ENCODE measurements around the gene CELF6.

CELF6 gene

GRCh38 chr15:72304596-72304995 is 15.4 kb downstream of the CELF6 start:
- Histone ChIP-seq H3K9me3 (ENCODE audit: control insufficient read depth, low read length) (no peaks in the 10 kb centered on the region), H3K36me3 (ENCODE audit: control insufficient read depth, insufficient read depth, low read length) (no peaks in the 10 kb centered on the region), H3K27me3 (replicated peaks; ENCODE audit: control insufficient read depth, insufficient read depth, low read length, poor library complexity, severe bottlenecking) (no peaks in the 10 kb centered on the region), H3K4me1 (ENCODE audit: control insufficient read depth, insufficient read depth, low read length, poor library complexity, severe bottlenecking) (peaks cover 2% of the 10 kb centered on the region), H3K27ac (ENCODE audit: insufficient read depth, low read length, poor library complexity, severe bottlenecking) (no peak overlapping the region), H3K4me3 (ENCODE audit: insufficient read depth, low read depth, low read length, poor library complexity, severe bottlenecking) (no peak overlapping the region)
- DNase-seq, result no peak

DNA sequence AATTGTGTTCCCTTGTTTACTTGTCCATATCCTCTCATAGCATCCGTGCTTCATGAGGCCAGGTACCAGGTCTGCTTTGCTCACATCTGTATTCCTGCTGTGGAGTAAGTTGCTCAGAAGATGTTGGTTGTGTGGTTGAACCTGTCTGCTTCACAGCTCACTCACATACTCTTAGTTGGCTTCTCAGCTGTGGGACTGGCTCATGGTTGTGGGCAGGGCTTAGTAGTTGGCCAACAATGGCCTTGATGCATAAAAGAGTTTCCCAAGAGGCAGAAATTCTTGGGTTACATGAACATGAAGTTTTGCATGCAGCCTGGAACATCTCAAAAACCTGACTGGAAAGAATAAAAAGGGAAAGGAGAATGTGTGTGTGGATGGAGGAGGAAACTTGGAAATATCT is 17.0 kb downstream of the CELF6 start:
- no peaks in the 10 kb centered on the region for H3K36me3 ChIP-seq (ENCODE audit: control insufficient read depth, insufficient read depth, low read length)
- H3K9me3 ChIP-seq (ENCODE audit: control insufficient read depth, low read length), result no peaks in the 10 kb centered on the region
- DNase-seq, result no peak
- no peak overlapping the region for H3K27ac ChIP-seq (ENCODE audit: insufficient read depth, low read length, poor library complexity, severe bottlenecking)
- no peak overlapping the region for H3K4me3 ChIP-seq (ENCODE audit: insufficient read depth, low read depth, low read length, poor library complexity, severe bottlenecking)
- peaks cover 2% of the 10 kb centered on the region for H3K4me1 ChIP-seq (ENCODE audit: control insufficient read depth, insufficient read depth, low read length, poor library complexity, severe bottlenecking)
- H3K27me3 ChIP-seq (replicated peaks; ENCODE audit: control insufficient read depth, insufficient read depth, low read length, poor library complexity, severe bottlenecking), result no peaks in the 10 kb centered on the region

DNA sequence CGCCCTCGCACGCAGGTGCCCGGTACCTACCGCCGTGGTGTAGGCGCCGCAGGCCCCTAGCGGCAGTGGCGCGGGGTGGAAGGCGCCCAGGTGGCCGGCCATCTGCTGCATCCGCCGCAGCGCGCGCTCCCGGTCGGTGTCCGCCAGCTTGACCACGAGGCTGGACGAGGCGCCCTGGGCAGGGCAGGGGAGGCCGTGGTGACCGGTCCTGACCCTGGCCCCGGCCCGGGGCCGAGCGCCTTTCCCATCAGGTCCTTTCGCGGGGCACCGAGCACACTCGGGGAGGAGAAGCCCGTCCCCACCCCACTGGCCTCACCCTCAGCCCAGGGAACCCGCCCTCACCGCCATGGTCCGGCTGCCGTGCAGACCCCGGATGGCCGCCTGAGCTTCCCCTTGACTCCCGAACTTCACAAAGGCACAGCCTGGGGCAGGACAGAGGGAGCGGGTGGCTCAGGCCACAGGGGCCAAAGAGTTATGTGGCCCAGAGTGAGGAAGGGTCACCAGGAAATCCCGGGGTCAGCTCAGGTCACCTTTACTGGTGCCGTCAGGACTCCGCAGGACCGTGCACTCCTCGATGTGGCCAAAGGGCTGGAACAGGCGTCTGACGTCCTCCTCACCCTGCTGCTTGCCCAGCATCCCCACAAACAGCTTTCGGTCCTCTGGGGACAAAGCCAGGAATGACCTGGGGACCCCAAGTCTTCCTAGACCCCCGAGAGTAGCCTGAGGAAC is 30.2 kb downstream of the CELF6 start:
- Histone ChIP-seq H3K27me3 (replicated peaks; ENCODE audit: control insufficient read depth, insufficient read depth, low read length, poor library complexity, severe bottlenecking) (no peaks in the 10 kb centered on the region), H3K4me3 (ENCODE audit: insufficient read depth, low read depth, low read length, poor library complexity, severe bottlenecking) (no peak overlapping the region), H3K27ac (ENCODE audit: insufficient read depth, low read length, poor library complexity, severe bottlenecking) (no peak overlapping the region), H3K9me3 (ENCODE audit: control insufficient read depth, low read length) (no peaks in the 10 kb centered on the region), H3K4me1 (ENCODE audit: control insufficient read depth, insufficient read depth, low read length, poor library complexity, severe bottlenecking) (no peaks in the 10 kb centered on the region), H3K36me3 (ENCODE audit: control insufficient read depth, insufficient read depth, low read length) (no peaks in the 10 kb centered on the region)
- DNase-seq, result no peak

GRCh38 chr15:72288796-72289596 is 31.0 kb downstream of the CELF6 start:
- Histone ChIP-seq H3K27me3 (replicated peaks; ENCODE audit: control insufficient read depth, insufficient read depth, low read length, poor library complexity, severe bottlenecking) (no peaks in the 10 kb centered on the region), H3K4me3 (ENCODE audit: insufficient read depth, low read depth, low read length, poor library complexity, severe bottlenecking) (no peak overlapping the region), H3K9me3 (ENCODE audit: control insufficient read depth, low read length) (no peaks in the 10 kb centered on the region), H3K36me3 (ENCODE audit: control insufficient read depth, insufficient read depth, low read length) (no peaks in the 10 kb centered on the region), H3K27ac (ENCODE audit: insufficient read depth, low read length, poor library complexity, severe bottlenecking) (no peak overlapping the region), H3K4me1 (ENCODE audit: control insufficient read depth, insufficient read depth, low read length, poor library complexity, severe bottlenecking) (no peaks in the 10 kb centered on the region)
- no peak for DNase-seq

- DNase-seq, result peak in 2 of 3 donors; percentile 6 to 27
- no peaks in the 10 kb centered on the region for H3K4me1 ChIP-seq (ENCODE audit: control insufficient read depth, insufficient read depth, low read length, poor library complexity, severe bottlenecking)
These were observed 33.9 kb downstream of the CELF6 start for GRCh38 chr15:72285927-72286516.

GRCh38 chr15:72285402-72285801 is 34.6 kb downstream of the CELF6 start:
- DNase-seq, result no peak
- Histone ChIP-seq H3K9me3 (ENCODE audit: control insufficient read depth, low read length) (no peaks in the 10 kb centered on the region), H3K4me3 (ENCODE audit: insufficient read depth, low read depth, low read length, poor library complexity, severe bottlenecking) (no peak overlapping the region), H3K4me1 (ENCODE audit: control insufficient read depth, insufficient read depth, low read length, poor library complexity, severe bottlenecking) (no peaks in the 10 kb centered on the region), H3K27me3 (replicated peaks; ENCODE audit: control insufficient read depth, insufficient read depth, low read length, poor library complexity, severe bottlenecking) (no peaks in the 10 kb centered on the region), H3K36me3 (ENCODE audit: control insufficient read depth, insufficient read depth, low read length) (no peaks in the 10 kb centered on the region), H3K27ac (ENCODE audit: insufficient read depth, low read length, poor library complexity, severe bottlenecking) (no peak overlapping the region)

More at GRCh38 chr15:72285927-72286516, 33.9 kb downstream of the CELF6 start:
- H3K27me3 ChIP-seq (replicated peaks; ENCODE audit: control insufficient read depth, insufficient read depth, low read length, poor library complexity, severe bottlenecking), result no peaks in the 10 kb centered on the region
- H3K36me3 ChIP-seq (ENCODE audit: control insufficient read depth, insufficient read depth, low read length), result no peaks in the 10 kb centered on the region
- no peaks in the 10 kb centered on the region for H3K9me3 ChIP-seq (ENCODE audit: control insufficient read depth, low read length)
- no peak overlapping the region for H3K4me3 ChIP-seq (ENCODE audit: insufficient read depth, low read depth, low read length, poor library complexity, severe bottlenecking)
- no peak overlapping the region for H3K27ac ChIP-seq (ENCODE audit: insufficient read depth, low read length, poor library complexity, severe bottlenecking)

- H3K4me1 ChIP-seq (ENCODE audit: control insufficient read depth, insufficient read depth, low read length, poor library complexity, severe bottlenecking), result no peaks in the 10 kb centered on the region
- H3K36me3 ChIP-seq (ENCODE audit: control insufficient read depth, insufficient read depth, low read length), result no peaks in the 10 kb centered on the region
- no peak overlapping the region for H3K27ac ChIP-seq (ENCODE audit: insufficient read depth, low read length, poor library complexity, severe bottlenecking)
- no peak for DNase-seq
- H3K27me3 ChIP-seq (replicated peaks; ENCODE audit: control insufficient read depth, insufficient read depth, low read length, poor library complexity, severe bottlenecking), result no peaks in the 10 kb centered on the region
- no peak overlapping the region for H3K4me3 ChIP-seq (ENCODE audit: insufficient read depth, low read depth, low read length, poor library complexity, severe bottlenecking)
- H3K9me3 ChIP-seq (ENCODE audit: control insufficient read depth, low read length), result no peaks in the 10 kb centered on the region
These were observed 35.2 kb downstream of the CELF6 start for GRCh38 chr15:72284781-72285180.

GRCh38 chr15:72281713-72282112 is 38.2 kb downstream of the CELF6 start:
- H3K9me3 ChIP-seq (ENCODE audit: control insufficient read depth, low read length), result no peaks in the 10 kb centered on the region
- H3K36me3 ChIP-seq (ENCODE audit: control insufficient read depth, insufficient read depth, low read length), result no peaks in the 10 kb centered on the region
- no peaks in the 10 kb centered on the region for H3K4me1 ChIP-seq (ENCODE audit: control insufficient read depth, insufficient read depth, low read length, poor library complexity, severe bottlenecking)
- no peak for DNase-seq
- no peak overlapping the region for H3K27ac ChIP-seq (ENCODE audit: insufficient read depth, low read length, poor library complexity, severe bottlenecking)
- no peaks in the 10 kb centered on the region for H3K27me3 ChIP-seq (replicated peaks; ENCODE audit: control insufficient read depth, insufficient read depth, low read length, poor library complexity, severe bottlenecking)
- H3K4me3 ChIP-seq (ENCODE audit: insufficient read depth, low read depth, low read length, poor library complexity, severe bottlenecking), result no peak overlapping the region

DNA sequence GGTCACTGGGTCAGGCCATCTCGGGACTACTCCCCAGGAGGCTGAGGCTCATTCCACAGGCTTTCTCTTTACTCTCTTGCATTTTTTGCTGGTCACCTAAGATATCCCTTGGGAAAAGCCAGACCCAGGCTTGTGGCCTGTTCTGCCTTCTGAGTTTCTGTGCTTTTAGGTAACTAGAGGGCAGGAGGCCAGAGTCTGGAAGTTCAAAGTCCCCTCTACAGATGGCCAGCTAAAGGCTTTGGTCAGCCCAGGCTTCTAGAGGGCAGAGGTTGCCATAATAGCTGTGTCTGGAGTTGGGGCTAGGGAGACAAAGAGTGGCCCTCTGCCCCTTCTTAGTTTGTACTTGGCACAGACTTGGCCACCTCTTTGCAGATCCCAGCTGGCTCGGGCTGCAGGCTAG is 39.2 kb downstream of the CELF6 start:
- H3K36me3 ChIP-seq (ENCODE audit: control insufficient read depth, insufficient read depth, low read length), result no peaks in the 10 kb centered on the region
- DNase-seq, result no peak
- no peak overlapping the region for H3K27ac ChIP-seq (ENCODE audit: insufficient read depth, low read length, poor library complexity, severe bottlenecking)
- H3K4me1 ChIP-seq (ENCODE audit: control insufficient read depth, insufficient read depth, low read length, poor library complexity, severe bottlenecking), result no peaks in the 10 kb centered on the region
- no peaks in the 10 kb centered on the region for H3K27me3 ChIP-seq (replicated peaks; ENCODE audit: control insufficient read depth, insufficient read depth, low read length, poor library complexity, severe bottlenecking)
- H3K4me3 ChIP-seq (ENCODE audit: insufficient read depth, low read depth, low read length, poor library complexity, severe bottlenecking), result no peak overlapping the region
- H3K9me3 ChIP-seq (ENCODE audit: control insufficient read depth, low read length), result no peaks in the 10 kb centered on the region

DNA sequence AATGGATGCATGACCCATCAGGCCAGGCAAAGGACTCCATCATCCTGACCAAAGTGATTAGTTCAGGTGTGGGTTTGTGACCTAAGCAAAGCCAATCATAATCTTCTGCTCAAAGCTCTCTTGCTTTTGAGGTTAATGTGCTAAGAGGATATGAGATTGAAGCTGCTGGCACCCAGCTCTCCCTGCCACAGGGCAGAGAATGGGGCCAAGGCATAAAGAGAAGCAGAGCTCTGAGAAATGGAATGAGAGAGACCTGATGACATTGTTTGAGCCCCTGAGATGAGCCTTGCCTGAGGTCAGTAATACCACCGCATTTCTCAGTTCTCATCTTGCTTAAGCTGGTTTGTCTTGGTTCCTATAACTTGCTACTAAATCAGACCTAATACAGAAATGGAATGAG is 41.2 kb downstream of the CELF6 start:
- Histone ChIP-seq H3K4me3 (ENCODE audit: insufficient read depth, low read depth, low read length, poor library complexity, severe bottlenecking) (no peak overlapping the region), H3K36me3 (ENCODE audit: control insufficient read depth, insufficient read depth, low read length) (no peaks in the 10 kb centered on the region)

More for the DNA sequence above, 41.2 kb downstream of the CELF6 start:
- DNase-seq, result no peak
- Histone ChIP-seq H3K4me1 (ENCODE audit: control insufficient read depth, insufficient read depth, low read length, poor library complexity, severe bottlenecking) (no peaks in the 10 kb centered on the region), H3K27me3 (replicated peaks; ENCODE audit: control insufficient read depth, insufficient read depth, low read length, poor library complexity, severe bottlenecking) (no peaks in the 10 kb centered on the region), H3K9me3 (ENCODE audit: control insufficient read depth, low read length) (no peaks in the 10 kb centered on the region), H3K27ac (ENCODE audit: insufficient read depth, low read length, poor library complexity, severe bottlenecking) (no peak overlapping the region)

Measured in effector memory CD4-positive, alpha-beta T cell (primary cell).